HepG2 (cell line): Measurements from ENCODE around the gene ATP6V0A1. TPM values are rescaled to one million over a fixed set of nuclear protein-coding genes. Genes with fewer than 3 reads are reported as not detected.
A peak's percentile ranks its signal among the peaks of the same experiment; 100 is the strongest.

Experiments used
- ATF1 ChIP-seq: IDR thresholded peaks from 2 replicates; pipeline ENCODE4 v1.6.1; 2016; ENCODE audit warnings: mild to moderate bottlenecking, control low read depth
- CC2D1A ChIP-seq: sonication (generic); formaldehyde crosslinking; IDR thresholded peaks from 2 replicates; pipeline ENCODE4 v1.8.1; 2023; ENCODE audit warnings: mild to moderate bottlenecking, missing genetic modification reagents
- EHMT2 ChIP-seq: fragments of 200-600 bp; sonication (generic); IDR thresholded peaks from 2 replicates; pipeline ENCODE4 v1.7.0; 2017; ENCODE audit warnings: antibody characterized with exemption, low read depth, low read length, borderline replicate concordance
- ELF4 ChIP-seq: sonication (generic); formaldehyde crosslinking; IDR thresholded peaks from 2 replicates; pipeline ENCODE4 v1.5.0; 2020; ENCODE audit warnings: missing genetic modification reagents, mild to moderate bottlenecking, moderate library complexity, borderline replicate concordance
- IKZF4 ChIP-seq: sonication (generic); formaldehyde crosslinking; IDR thresholded peaks from 2 replicates; pipeline ENCODE4 v1.5.1; 2020; ENCODE audit warnings: borderline replicate concordance, mild to moderate bottlenecking, low read depth, missing genetic modification reagents; ENCODE audit errors: not compliant biosample characterization
- LCORL ChIP-seq, 2 experiments: fragments of 450-650 bp in 1 of 2; sonication (generic) in 1 of 2; formaldehyde crosslinking in 1 of 2; IDR thresholded peaks; 2 replicates each; pipeline versions ENCODE4 v1.5.0 to v1.6.1; 2017 to 2020; ENCODE audit warnings: antibody characterized with exemption in 1 of 2, missing genetic modification reagents in 1 of 2
- RARA ChIP-seq: IDR thresholded peaks from 2 replicates; pipeline ENCODE4 v1.6.1; 2016; ENCODE audit warnings: missing genetic modification reagents, missing compliant biosample characterization
- SIN3B ChIP-seq: fragments of 150-350 bp; IDR thresholded peaks from 2 replicates; pipeline ENCODE4 v1.6.1; 2014; ENCODE audit warnings: low read length
- SRSF4 ChIP-seq: fragments of 200-400 bp; formaldehyde crosslinking; IDR thresholded peaks from one replicate; pipeline ENCODE4 v1.6.1; 2018; ENCODE audit warnings: mild to moderate bottlenecking, low read depth, low read length, moderate library complexity; ENCODE audit not compliant: poor library complexity, severe bottlenecking
- TRIM22 ChIP-seq: fragments of 450-650 bp; IDR thresholded peaks from 2 replicates; pipeline ENCODE4 v1.6.1; 2017
- YY1 ChIP-seq: IDR thresholded peaks from 2 replicates; pipeline ENCODE4 v1.6.1; 2011; ENCODE audit warnings: low read length, low read depth, moderate library complexity, mild to moderate bottlenecking; ENCODE audit not compliant: insufficient read depth, insufficient replicate concordance
- ZBTB43 ChIP-seq: sonication (generic); formaldehyde crosslinking; conservative IDR thresholded peaks from 2 replicates; pipeline ENCODE4 v1.4.0; 2020; ENCODE audit warnings: missing genetic modification reagents
- ZBTB46 ChIP-seq: sonication (generic); formaldehyde crosslinking; IDR thresholded peaks from 2 replicates; pipeline ENCODE4 v1.4.0; 2020; ENCODE audit warnings: mild to moderate bottlenecking, missing genetic modification reagents, borderline replicate concordance
- ZNF180 ChIP-seq: sonication (generic); formaldehyde crosslinking; IDR thresholded peaks from 2 replicates; pipeline ENCODE4 v1.4.0; 2020; ENCODE audit warnings: low read depth, missing genetic modification reagents, borderline replicate concordance
- ZNF253 ChIP-seq: sonication (generic); formaldehyde crosslinking; IDR thresholded peaks from 2 replicates; pipeline ENCODE4 v1.8.0; 2022; ENCODE audit warnings: mild to moderate bottlenecking, missing genetic modification reagents, borderline replicate concordance
- ZNF335 ChIP-seq: sonication (generic); formaldehyde crosslinking; IDR thresholded peaks from 2 replicates; pipeline ENCODE4 v1.4.0; 2020; ENCODE audit warnings: missing genetic modification reagents
- ZNF362 ChIP-seq: sonication (generic); formaldehyde crosslinking; IDR thresholded peaks from 2 replicates; pipeline ENCODE4 v1.4.0; 2020; ENCODE audit warnings: missing genetic modification reagents, mild to moderate bottlenecking, borderline replicate concordance
- ZNF691 ChIP-seq: sonication (generic); formaldehyde crosslinking; IDR thresholded peaks from 2 replicates; pipeline ENCODE4 v1.4.0; 2020; ENCODE audit warnings: missing genetic modification reagents, low read depth, mild to moderate bottlenecking, borderline replicate concordance
- ZSCAN22 ChIP-seq: sonication (generic); formaldehyde crosslinking; IDR thresholded peaks from 2 replicates; pipeline ENCODE4 v1.4.0; 2020; ENCODE audit warnings: mild to moderate bottlenecking, missing genetic modification reagents
- ZUFSP ChIP-seq: sonication (generic); formaldehyde crosslinking; IDR thresholded peaks from 2 replicates; pipeline ENCODE4 v1.9.0; 2021; ENCODE audit warnings: missing genetic modification reagents, mild to moderate bottlenecking, borderline replicate concordance
- polyA plus RNA-seq, 8 experiments: library from polyadenylated mRNA; depleted of rRNA in 3 of 8; stranded (reverse) in 7 of 8; unstranded in 1 of 8; fragments of >200 nt; fragmentation: Illumina TruSeq in 4 of 8; extraction: Trizol in 4 of 8; gene quantifications; 2 replicates each; pipeline versions ENCODE4 v1.2.1 to v1.2.3, GENCODE V29; 2011 to 2016; ENCODE audit warnings: low read depth in 4 of 8, missing spikeins in 1 of 8, mixed read lengths in 1 of 8; ENCODE audit not compliant: insufficient read depth in 1 of 8
- total RNA-seq, 5 experiments: library from RNA; depleted of rRNA; stranded (reverse); fragments of >200 nt; fragmentation: Illumina TruSeq; extraction: Trizol; gene quantifications; 2 replicates each; pipeline ENCODE4 v1.2.3, GENCODE V29; 2016; ENCODE audit warnings: low read depth in 1 of 5

ATP6V0A1 gene
- total and polyA plus RNA-seq, 2 of the 13 experiments (the other 11 are each of a cell fraction or from before 2014, with no cell fraction given) = 27.9 to 54.1 TPM

- TF ChIP-seq ZUFSP (CRISPR knock-in tag) = no peak
- TF ChIP-seq YY1 = no peak
- no peak for TF ChIP-seq ZSCAN22
- no peak for TF ChIP-seq SRSF4
- TF ChIP-seq LCORL (IDR thresholded peaks at IDR 0.05) = peak; percentile 27; the same call in 1 of the 2 replicates
- TF ChIP-seq LCORL (CRISPR knock-in tag; IDR thresholded peaks at IDR 0.05) = peak; percentile 98
- no peak for TF ChIP-seq ATF1 (CRISPR knock-in tag)
- no peak for TF ChIP-seq ZNF691 (CRISPR knock-in tag)
- TF ChIP-seq IKZF4 (CRISPR knock-in tag) = peak; percentile 29
- no peak for TF ChIP-seq ZNF180 (CRISPR knock-in tag)
- TF ChIP-seq RARA (CRISPR knock-in tag) = peak; percentile 66
- peak; percentile 84; the same call in 1 of the 2 replicates for TF ChIP-seq ZNF253
- TF ChIP-seq ZBTB46 = no peak
- no peak; the same call in 1 of the 2 replicates for TF ChIP-seq ELF4 (CRISPR knock-in tag)
- no peak for TF ChIP-seq SIN3B
- no peak for TF ChIP-seq ZBTB43 (CRISPR knock-in tag)
- TF ChIP-seq TRIM22 = no peak
- no peak; the same call in 1 of the 2 replicates for TF ChIP-seq ZNF335 (CRISPR knock-in tag)
- no peak for TF ChIP-seq ZNF362
- no peak for TF ChIP-seq CC2D1A (CRISPR knock-in tag)
- no peak for TF ChIP-seq EHMT2
Measured at GRCh38 chr17:42536372-42537155, 77.9 kb downstream of the ATP6V0A1 start (continued).
